Nephron progenitor cell (in vitro differentiated cells): ENCODE measurements around the gene SUSD1.

Experiments
- DNase-seq: peaks from one replicate; pipeline ENCODE4 v3.0.0; 2021
- H3K27ac Mint-ChIP-seq: 2 replicates; pipeline ENCODE4 v1.8.0; 2021; ENCODE audit warnings: mild to moderate bottlenecking, moderate library complexity, mixed read lengths
- H3K27me3 Mint-ChIP-seq: 2 replicates; pipeline ENCODE4 v1.8.0; 2021; ENCODE audit warnings: mild to moderate bottlenecking, low read depth, mixed read lengths; ENCODE audit not compliant: poor library complexity
- H3K36me3 Mint-ChIP-seq: 2 replicates; pipeline ENCODE4 v1.8.0; 2021; ENCODE audit warnings: low read depth, mixed read lengths
- H3K4me1 Mint-ChIP-seq: 2 replicates; pipeline ENCODE4 v1.8.0; 2021; ENCODE audit warnings: mixed read lengths
- H3K4me3 Mint-ChIP-seq: 2 replicates; pipeline ENCODE4 v1.8.0; 2021; ENCODE audit warnings: mild to moderate bottlenecking, moderate library complexity, mixed read lengths
- H3K9me3 Mint-ChIP-seq: 2 replicates; pipeline ENCODE4 v1.8.0; 2021; ENCODE audit warnings: mild to moderate bottlenecking, moderate library complexity, mixed read lengths
- CTCF ChIP-seq: fragments of 200-600 bp; sonication (generic); IDR thresholded peaks from 2 replicates; pipeline ENCODE4 v1.5.0; 2021; ENCODE audit warnings: antibody characterized with exemption

The SUSD1 gene

GRCh38 chr9:112127281-112127680 lies 47.8 kb downstream of the SUSD1 start:
- no peaks in the 10 kb centered on the region for H3K9me3 Mint-ChIP-seq
- no peaks in the 10 kb centered on the region for H3K27me3 Mint-ChIP-seq
- DNase-seq = no peak
- peaks cover 5% of the 10 kb centered on the region for H3K4me1 Mint-ChIP-seq
- no peak overlapping the region for H3K4me3 Mint-ChIP-seq
- TF ChIP-seq CTCF = no peak
- H3K27ac Mint-ChIP-seq = no peak overlapping the region
- H3K36me3 Mint-ChIP-seq = peaks cover 19% of the 10 kb centered on the region

GRCh38 chr9:112125951-112126388 lies 49.1 kb downstream of the SUSD1 start:
- Mint-ChIP-seq H3K27me3 (no peaks in the 10 kb centered on the region), H3K9me3 (no peaks in the 10 kb centered on the region), H3K4me3 (no peak overlapping the region), H3K27ac (no peak overlapping the region), H3K4me1 (peaks cover 13% of the 10 kb centered on the region), H3K36me3 (peaks cover 24% of the 10 kb centered on the region)
- TF ChIP-seq CTCF = no peak
- no peak for DNase-seq

- Mint-ChIP-seq H3K9me3 (no peaks in the 10 kb centered on the region), H3K36me3 (peaks cover 24% of the 10 kb centered on the region), H3K4me3 (no peak overlapping the region), H3K27me3 (no peaks in the 10 kb centered on the region), H3K4me1 (peaks cover 23% of the 10 kb centered on the region), H3K27ac (no peak overlapping the region)
- TF ChIP-seq CTCF = no peak
- DNase-seq = no peak
Measured at GRCh38 chr9:112124156-112124555, 50.9 kb downstream of the SUSD1 start.

GRCh38 chr9:112121633-112122032 lies 53.5 kb downstream of the SUSD1 start:
- DNase-seq = no peak
- Mint-ChIP-seq H3K4me1 (peaks cover 24% of the 10 kb centered on the region), H3K27ac (no peak overlapping the region), H3K4me3 (no peak overlapping the region), H3K36me3 (peaks cover 19% of the 10 kb centered on the region), H3K27me3 (no peaks in the 10 kb centered on the region), H3K9me3 (no peaks in the 10 kb centered on the region)
- no peak for TF ChIP-seq CTCF

- no peak for DNase-seq
- H3K9me3 Mint-ChIP-seq = no peaks in the 10 kb centered on the region
- H3K36me3 Mint-ChIP-seq = peaks cover 19% of the 10 kb centered on the region
- H3K27ac Mint-ChIP-seq = no peak overlapping the region
- no peak overlapping the region for H3K4me3 Mint-ChIP-seq
- no peaks in the 10 kb centered on the region for H3K27me3 Mint-ChIP-seq
- no peak for TF ChIP-seq CTCF
- peaks cover 19% of the 10 kb centered on the region for H3K4me1 Mint-ChIP-seq
Measured at GRCh38 chr9:112120439-112120925, 54.6 kb downstream of the SUSD1 start.

- Mint-ChIP-seq H3K27me3 (no peaks in the 10 kb centered on the region), H3K27ac (peak overlapping the region; percentile 34), H3K4me1 (peaks cover 19% of the 10 kb centered on the region), H3K36me3 (peaks cover 19% of the 10 kb centered on the region), H3K9me3 (no peaks in the 10 kb centered on the region), H3K4me3 (no peak overlapping the region)
- TF ChIP-seq CTCF = no peak
- no peak for DNase-seq
Measured at GRCh38 chr9:112120030-112120341, 55.1 kb downstream of the SUSD1 start.
